Esophagus muscularis mucosa (tissue), 4 donors: ENCODE results near the gene SMC4. TPM values are rescaled to one million over a fixed set of nuclear protein-coding genes. Genes with fewer than 3 reads are reported as not detected.
"Not testable (repeated sequence)": the region's sequence is repeated elsewhere in the genome, so short reads cannot be mapped to it uniquely, and the experiment has no call there.

Experiments used
- DNase-seq: peaks from one replicate; pipeline ENCODE4 v3.0.0-alpha.2; 2017; ENCODE audit errors: extremely low spot score
- H3K27ac ChIP-seq, 4 donors: fragments of 200-600 bp; sonication (generic); replicated peaks in 1 of 4; 1 replicate in 3 of 4; 2 replicates in 1 of 4; pipeline ENCODE4 v1.5.1; 2016 to 2019; ENCODE audit warnings: mild to moderate bottlenecking in 1 of 4
- H3K27me3 ChIP-seq, 4 donors: fragments of 200-600 bp; sonication (generic); one replicate each; pipeline versions ENCODE4 v1.5.1 to v1.6.0; 2016 to 2019
- H3K36me3 ChIP-seq, 4 donors: fragments of 200-600 bp; sonication (generic); one replicate each; pipeline ENCODE4 v1.5.1; 2016 to 2019
- H3K4me1 ChIP-seq, 4 donors: fragments of 200-600 bp; sonication (generic); one replicate each; pipeline ENCODE4 v1.5.1; 2016 to 2019
- H3K4me3 ChIP-seq, 4 donors: fragments of 200-600 bp; sonication (generic); 1 replicate in 2 of 4; 2 replicates in 2 of 4; pipeline ENCODE4 v1.5.1; 2016 to 2019; ENCODE audit warnings: mild to moderate bottlenecking in 4 of 4, moderate library complexity in 1 of 4
- H3K9me3 ChIP-seq, 4 donors: fragments of 200-600 bp; sonication (generic); 1 replicate in 3 of 4; 2 replicates in 1 of 4; pipeline ENCODE4 v1.5.1; 2016 to 2019
- EP300 ChIP-seq: sonication (generic); formaldehyde crosslinking; IDR thresholded peaks from one replicate; pipeline ENCODE4 v1.6.1; 2017; ENCODE audit warnings: antibody characterized with exemption
- POLR2A ChIP-seq: fragments of 450-650 bp; IDR thresholded peaks from one replicate; pipeline ENCODE4 v1.6.1; 2017; ENCODE audit warnings: antibody characterized with exemption, moderate library complexity, mild to moderate bottlenecking, low read depth
- POLR2AphosphoS5 ChIP-seq, 2 donors: sonication (generic); formaldehyde crosslinking; IDR thresholded peaks; one replicate each; pipeline ENCODE4 v1.6.1; 2017; ENCODE audit warnings: antibody characterized with exemption in 2 of 2
- WGBS: methylation state at CpG from one replicate; pipeline ENCODE4 v1.1.5; 2018; 5-methylcytosine and 5-hydroxymethylcytosine counted together
- intact Hi-C: fragments of 100-400 bp; cut with DNase I; formaldehyde crosslinking; loops from one replicate; pipeline ENCODE4 v1.15.1; 2023
- total RNA-seq, 4 donors: library from RNA; depleted of rRNA; stranded (reverse); fragments of >200 nt; gene quantifications; one replicate each; pipeline versions ENCODE4 v1.1.0 to v1.2.1, GENCODE V29; 2016
- TF ChIP-seq, protein P1 (sequence below), 3 experiments: fragments of 200-600 bp in 2 of 3; fragments of 450-650 bp in 1 of 3; sonication (generic) in 2 of 3; IDR thresholded peaks; one replicate each; pipeline ENCODE4 v1.5.1; 2017 to 2019; ENCODE audit warnings: antibody characterized with exemption in 3 of 3, mild to moderate bottlenecking in 2 of 3, moderate library complexity in 1 of 3

Gene SMC4
- 10 to 100 TPM; 14.7 to 19.8 (median 17.9) TPM for total RNA-seq

DNA sequence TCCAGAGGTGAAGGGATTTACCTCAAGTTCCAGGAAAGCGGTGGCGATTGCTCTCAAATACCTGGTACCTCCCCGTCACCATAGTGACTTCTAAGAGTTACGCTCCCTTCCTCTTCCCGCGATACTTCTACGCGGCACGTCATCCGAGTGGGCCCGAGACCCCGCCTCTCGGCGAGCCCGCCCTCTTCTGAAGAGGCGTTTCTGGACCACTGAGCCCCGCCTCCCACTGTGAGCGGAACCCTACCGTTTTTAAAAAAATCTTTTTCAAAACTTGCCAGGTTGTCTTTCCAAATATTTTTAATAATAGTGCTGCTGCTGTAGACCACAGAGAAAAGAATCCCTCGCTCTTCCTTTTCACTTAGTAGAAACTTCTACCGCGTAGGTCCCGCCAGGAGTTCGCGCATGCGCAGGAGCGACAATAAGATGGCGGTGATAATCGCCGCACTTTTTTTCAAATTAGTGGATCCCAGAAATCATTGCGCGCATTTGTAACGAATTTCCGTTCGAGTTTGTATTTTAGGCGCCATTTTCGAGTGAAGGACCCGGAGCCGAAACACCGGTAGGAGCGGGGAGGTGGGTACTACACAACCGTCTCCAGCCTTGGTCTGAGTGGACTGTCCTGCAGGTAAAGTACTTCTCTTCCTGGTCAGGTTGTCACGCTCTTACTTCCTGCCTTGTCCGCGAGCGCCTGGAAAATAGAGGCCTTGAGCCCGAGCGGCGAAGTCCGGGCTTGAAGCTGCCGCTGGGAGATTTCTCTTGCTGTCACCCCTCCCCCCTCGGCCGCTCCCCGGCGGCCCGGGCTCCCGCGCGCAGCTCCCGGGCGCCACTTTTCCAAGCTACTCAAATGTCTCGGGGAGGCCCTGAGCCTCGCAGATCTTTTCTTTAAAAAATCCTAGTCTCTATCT lies at the start of gene SMC4, which contains the start of gene IFT80:
Gene SMC4, plus strand, starts transcription at position 526 of the 905 bp plus-strand sequence. CDS start 1,177 bp downstream, outside the sequence.
Gene IFT80, minus strand, starts transcription at position 101 of the 905 bp plus-strand sequence. CDS start 14,625 bp downstream, outside the sequence.
- peaks cover 0 to 16% (median 3%) of the 10 kb centered on the region in 4 donors for H3K27me3 ChIP-seq
- intact Hi-C loops, result loop anchor here (10.0 kb wide), 2 partner anchors 165 to 825 kb away; partner anchors contain the start of genes KPNA4 and NMD3
- peaks cover 27 to 32% (median 30%) of the 10 kb centered on the region in 4 donors for H3K4me1 ChIP-seq
- H3K9me3 ChIP-seq, result no peaks in the 10 kb centered on the region
- H3K27ac ChIP-seq, result peak within 1 kb of the TSS; percentile 85 to 90 (median 88)
- peak; percentile 71 to 80 for TF ChIP-seq POLR2AphosphoS5 (IDR thresholded peaks at IDR 0.05)
- TF ChIP-seq, protein P1, sequence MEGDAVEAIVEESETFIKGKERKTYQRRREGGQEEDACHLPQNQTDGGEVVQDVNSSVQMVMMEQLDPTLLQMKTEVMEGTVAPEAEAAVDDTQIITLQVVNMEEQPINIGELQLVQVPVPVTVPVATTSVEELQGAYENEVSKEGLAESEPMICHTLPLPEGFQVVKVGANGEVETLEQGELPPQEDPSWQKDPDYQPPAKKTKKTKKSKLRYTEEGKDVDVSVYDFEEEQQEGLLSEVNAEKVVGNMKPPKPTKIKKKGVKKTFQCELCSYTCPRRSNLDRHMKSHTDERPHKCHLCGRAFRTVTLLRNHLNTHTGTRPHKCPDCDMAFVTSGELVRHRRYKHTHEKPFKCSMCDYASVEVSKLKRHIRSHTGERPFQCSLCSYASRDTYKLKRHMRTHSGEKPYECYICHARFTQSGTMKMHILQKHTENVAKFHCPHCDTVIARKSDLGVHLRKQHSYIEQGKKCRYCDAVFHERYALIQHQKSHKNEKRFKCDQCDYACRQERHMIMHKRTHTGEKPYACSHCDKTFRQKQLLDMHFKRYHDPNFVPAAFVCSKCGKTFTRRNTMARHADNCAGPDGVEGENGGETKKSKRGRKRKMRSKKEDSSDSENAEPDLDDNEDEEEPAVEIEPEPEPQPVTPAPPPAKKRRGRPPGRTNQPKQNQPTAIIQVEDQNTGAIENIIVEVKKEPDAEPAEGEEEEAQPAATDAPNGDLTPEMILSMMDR (IDR thresholded peaks at IDR 0.05), result no peak
- 1% methylated on average over 61 of the region's 63 CpGs for WGBS
- H3K4me3 ChIP-seq, result peak within 1 kb of the TSS; percentile 72 to 87 (median 78)
- no peaks in the 10 kb centered on the region for H3K36me3 ChIP-seq
- DNase-seq, result peak; percentile 98

DNA sequence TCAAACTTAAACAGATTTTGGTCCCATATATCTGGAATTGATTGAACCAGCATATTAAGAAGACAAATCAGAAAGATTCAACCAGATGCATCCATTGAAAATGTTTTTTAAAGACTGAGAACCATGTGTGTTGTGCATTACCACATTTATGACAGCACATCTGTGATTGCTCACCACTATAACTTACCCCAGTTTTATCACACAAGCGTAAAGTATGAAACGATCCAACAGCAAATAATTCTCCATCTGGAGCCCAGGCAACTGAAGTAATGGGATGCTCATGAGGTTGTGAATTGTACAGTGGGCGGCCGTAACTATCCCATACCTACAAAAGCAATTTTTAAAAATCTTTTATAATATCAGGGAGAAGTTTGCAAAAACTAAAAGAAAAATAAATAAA lies 43.6 kb upstream of the SMC4 start:
- TF ChIP-seq, protein P1 (IDR thresholded peaks at IDR 0.05), result no peak
- TF ChIP-seq POLR2AphosphoS5 (IDR thresholded peaks at IDR 0.05) (no peak), EP300 (no peak), POLR2A (no peak)
- H3K4me3 ChIP-seq, result no peak overlapping the region
- WGBS, result 89% methylated on average over 4 of the region's 4 CpGs
- no peaks in the 10 kb centered on the region for H3K27me3 ChIP-seq
- H3K27ac ChIP-seq, result no peak overlapping the region
- H3K36me3 ChIP-seq, result peaks cover 14 to 33% (median 20%) of the 10 kb centered on the region in 4 donors
- no peaks in the 10 kb centered on the region for H3K4me1 ChIP-seq
- no peaks in the 10 kb centered on the region for H3K9me3 ChIP-seq
- intact Hi-C loops, result no loop called here
- DNase-seq, result no peak

DNA sequence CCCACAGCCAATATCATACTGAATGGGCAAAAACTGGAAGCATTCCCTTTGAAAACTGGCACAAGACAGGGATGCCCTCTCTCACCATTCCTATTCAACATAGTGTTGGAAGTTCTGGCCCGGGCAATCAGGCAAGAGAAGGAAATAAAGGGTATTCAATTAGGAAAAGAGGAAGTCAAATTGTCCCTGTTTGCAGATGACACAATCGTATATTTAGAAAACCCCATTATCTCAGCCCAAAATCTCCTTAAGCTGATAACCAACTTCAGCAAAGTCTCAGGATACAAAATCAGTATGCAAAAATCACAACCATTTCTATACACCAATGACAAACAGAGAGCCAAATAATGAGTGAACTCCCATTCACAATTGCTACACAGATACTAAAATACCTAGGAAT lies 36.6 kb upstream of the SMC4 start:
- WGBS, result 78% methylated on average over 2 of the region's 2 CpGs
- H3K27ac ChIP-seq, H3K9me3 ChIP-seq, H3K4me3 ChIP-seq, DNase-seq, H3K4me1 ChIP-seq, H3K27me3 ChIP-seq, intact Hi-C loops: not testable (repeated sequence)
- H3K36me3 ChIP-seq, result peaks cover 0 to 21% (median 13%) of the 10 kb centered on the region in 4 donors

DNA sequence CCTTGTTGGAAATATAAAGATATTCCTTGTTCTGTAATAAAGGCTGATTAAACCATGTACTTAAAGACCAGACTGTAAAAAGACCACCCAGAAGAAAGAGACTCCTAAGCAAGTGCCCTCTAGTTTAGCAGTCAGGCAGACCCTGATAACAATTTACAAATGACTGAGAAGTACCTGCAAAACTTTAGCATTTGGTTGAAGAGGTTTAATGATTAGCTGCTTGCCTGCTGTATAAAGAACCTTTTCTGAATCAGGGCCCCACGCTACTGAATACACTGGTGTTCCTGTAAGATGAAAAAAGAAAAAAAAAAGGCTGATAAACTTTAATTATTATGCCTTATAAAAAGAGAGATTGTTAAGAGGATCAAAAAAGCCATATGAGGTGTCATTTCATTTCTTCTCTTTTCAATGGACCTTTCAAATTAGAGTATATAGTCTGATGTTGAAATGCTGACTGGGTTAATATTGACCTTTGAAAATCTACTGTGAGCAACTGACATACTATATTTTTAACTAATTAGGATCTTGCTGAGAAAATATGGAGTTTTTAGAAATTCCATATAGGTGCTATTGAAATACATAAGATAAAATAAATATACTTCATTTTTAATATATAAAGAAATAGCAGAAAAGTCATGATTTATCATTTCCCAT lies 33.5 kb upstream of the SMC4 start:
- H3K36me3 ChIP-seq, result peaks cover 0 to 15% (median 7%) of the 10 kb centered on the region in 4 donors
- H3K27me3 ChIP-seq, result no peaks in the 10 kb centered on the region
- H3K4me3 ChIP-seq, result no peak overlapping the region
- no peak for DNase-seq
- H3K4me1 ChIP-seq, result no peaks in the 10 kb centered on the region
- intact Hi-C loops, result no loop called here
- TF ChIP-seq POLR2AphosphoS5 (IDR thresholded peaks at IDR 0.05), result no peak
- TF ChIP-seq, protein P1 (IDR thresholded peaks at IDR 0.05), result no peak
- no peak overlapping the region for H3K27ac ChIP-seq
- no peaks in the 10 kb centered on the region for H3K9me3 ChIP-seq
- WGBS, result 93% methylated on average over 1 of the region's 1 CpG

DNA sequence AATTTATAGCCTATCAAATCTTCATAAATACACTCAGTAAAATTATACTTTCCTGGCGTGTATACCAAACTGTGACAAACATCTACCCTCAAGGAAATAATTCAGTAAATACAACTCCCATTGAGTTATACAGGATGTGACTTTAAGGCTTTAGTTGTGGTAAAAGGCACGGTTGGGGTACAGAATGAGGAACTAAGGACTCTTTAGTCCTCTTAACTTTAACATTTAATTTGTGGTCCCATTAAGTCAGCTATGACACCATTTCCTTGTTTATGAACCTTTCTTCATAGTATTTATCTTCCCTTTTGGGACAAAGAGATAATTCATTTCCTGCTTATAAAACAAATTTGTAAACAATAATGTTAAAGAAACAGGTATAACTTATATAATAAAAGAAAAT lies 30.6 kb upstream of the SMC4 start:
- DNase-seq, result no peak
- Histone ChIP-seq H3K4me3 (no peak overlapping the region), H3K9me3 (no peaks in the 10 kb centered on the region), H3K27ac (no peak overlapping the region), H3K27me3 (no peaks in the 10 kb centered on the region), H3K4me1 (no peaks in the 10 kb centered on the region), H3K36me3 (peaks cover 3 to 25% (median 9%) of the 10 kb centered on the region in 4 donors)
- intact Hi-C loops, result no loop called here
- 73% methylated on average over 2 of the region's 2 CpGs for WGBS
- TF ChIP-seq EP300 (no peak), POLR2A (no peak), POLR2AphosphoS5 (IDR thresholded peaks at IDR 0.05) (no peak)
- TF ChIP-seq, protein P1 (IDR thresholded peaks at IDR 0.05), result no peak
